HepG2 (cell line): ENCODE data around the gene CTLA4. TPM values are rescaled to one million over a fixed set of nuclear protein-coding genes. Genes with fewer than 3 reads are reported as not detected.

Experiments
- ATAC-seq: fragments of 200-7000 bp; cut with Tn5 transposase; 3 replicates; pipeline ENCODE4 v1.9.1; 2020; ENCODE audit warnings: mild to moderate bottlenecking, moderate library complexity
- BruUV-seq: library from RNA; stranded (reverse); fragments of 400-500 nt; replicated peaks from 2 replicates; lab custom pipeline; 2021; lab: Mats Ljungman, UMichigan
- CTCF ChIA-PET: fragments of 300-600 bp; formaldehyde crosslinking; extraction: SDS; loops from one replicate; lab custom pipeline; 2021; ENCODE audit warnings: low total read pairs, inconsistent platforms, low intra/inter-chr PET ratio; lab: Yijun Ruan, JAX
- POLR2A ChIA-PET: fragments of 350-600 bp; sonication (Branson Sonifier 250); formaldehyde crosslinking; loops from one replicate; lab custom pipeline; 2020; ENCODE audit warnings: antibody characterized with exemption, inconsistent platforms; lab: Yijun Ruan, JAX
- DNase-seq: peaks from one replicate; pipeline ENCODE4 v3.0.0-alpha.2; 2015; ENCODE audit warnings: low spot score
- FAIRE-seq: peaks from 3 replicates; lab custom pipeline; 2011; peaks lifted over from hg19 to GRCh38; lab: Jason Lieb, UNC
- H2AFZ ChIP-seq: one replicate; pipeline ENCODE4 v1.6.1; 2011; ENCODE audit warnings: low read length, inconsistent platforms
- H3K27ac ChIP-seq: fragments of 300-600 bp; 3 replicates; pipeline ENCODE4 v1.8.0; 2011; ENCODE audit warnings: mixed run types, mild to moderate bottlenecking, mixed read lengths, low read length, inconsistent platforms; ENCODE audit not compliant: insufficient read depth; ENCODE audit errors: extremely low read length
- H3K27me3 ChIP-seq, 2 experiments: fragments of 200-600 bp in 1 of 2; 2 replicates in 1 of 2; 3 replicates in 1 of 2; pipeline versions ENCODE4 v1.6.0 to v1.8.0; 2011; ENCODE audit warnings: low read length in 2 of 2, mild to moderate bottlenecking in 2 of 2, moderate library complexity in 2 of 2, inconsistent platforms in 1 of 2; ENCODE audit not compliant: insufficient read depth in 2 of 2, control insufficient read depth in 1 of 2
- H3K36me3 ChIP-seq, 2 experiments: fragments of 200-600 bp in 1 of 2; replicated peaks in 1 of 2; 2 replicates in 1 of 2; 3 replicates in 1 of 2; pipeline versions ENCODE4 v1.5.1 to v1.8.0; 2011; ENCODE audit warnings: low read length in 2 of 2, inconsistent platforms in 1 of 2; ENCODE audit not compliant: insufficient read depth in 2 of 2, control insufficient read depth in 1 of 2
- H3K4me1 ChIP-seq: 2 replicates; pipeline ENCODE4 v1.5.1; 2012; ENCODE audit warnings: low read length, inconsistent platforms; ENCODE audit not compliant: insufficient read depth
- H3K4me2 ChIP-seq: 2 replicates; pipeline ENCODE4 v1.6.0; 2011; ENCODE audit warnings: low read depth, low read length, inconsistent platforms
- H3K4me3 ChIP-seq, 3 experiments: fragments of 200-600 bp in 1 of 3; sonication (generic), shearing (Covaris generic) in 1 of 3; replicated peaks in 1 of 3; 2 replicates each; pipeline ENCODE4 v1.5.1; 2011 to 2016; ENCODE audit warnings: low read length in 3 of 3, inconsistent platforms in 2 of 3, low read depth in 2 of 3, mild to moderate bottlenecking in 2 of 3, control low read depth in 1 of 3, mixed read lengths in 1 of 3; ENCODE audit not compliant: insufficient read depth in 1 of 3
- H3K79me2 ChIP-seq: one replicate; pipeline ENCODE4 v1.6.1; 2011; ENCODE audit warnings: low read length, inconsistent platforms; ENCODE audit not compliant: insufficient read depth
- H3K9ac ChIP-seq: 2 replicates; pipeline ENCODE4 v1.6.0; 2011; ENCODE audit warnings: mild to moderate bottlenecking, low read depth, low read length, inconsistent platforms; ENCODE audit not compliant: insufficient read depth
- H3K9me3 ChIP-seq: 2 replicates; pipeline ENCODE4 v1.5.1; 2012; ENCODE audit warnings: mild to moderate bottlenecking, low read length
- H4K20me1 ChIP-seq: 2 replicates; pipeline ENCODE4 v1.6.0; 2011; ENCODE audit warnings: inconsistent platforms, mild to moderate bottlenecking, low read length, moderate library complexity; ENCODE audit not compliant: insufficient read depth
- AKAP8 ChIP-seq: sonication (generic); formaldehyde crosslinking; IDR thresholded peaks from 2 replicates; pipeline ENCODE4 v1.5.1; 2020; ENCODE audit warnings: mild to moderate bottlenecking, missing genetic modification reagents
- DR1 ChIP-seq: sonication (generic); formaldehyde crosslinking; IDR thresholded peaks from 2 replicates; pipeline ENCODE4 v1.8.0; 2021; ENCODE audit warnings: mild to moderate bottlenecking, missing genetic modification reagents, inconsistent platforms
- ELK4 ChIP-seq: sonication (generic); formaldehyde crosslinking; IDR thresholded peaks from 2 replicates; pipeline ENCODE4 v1.9.0; 2021; ENCODE audit warnings: missing genetic modification reagents, borderline replicate concordance
- FOXA1 ChIP-seq, 2 experiments: fragments of 450-650 bp in 1 of 2; sonication (generic) in 1 of 2; formaldehyde crosslinking in 1 of 2; IDR thresholded peaks; 2 replicates each; pipeline versions ENCODE4 v1.4.0 to v1.6.1; 2016 to 2020; ENCODE audit warnings: missing genetic modification reagents in 1 of 2
- KLF15 ChIP-seq: sonication (generic); formaldehyde crosslinking; IDR thresholded peaks from 2 replicates; pipeline ENCODE4 v1.8.1; 2023; ENCODE audit warnings: borderline replicate concordance, mild to moderate bottlenecking, inconsistent platforms, missing genetic modification reagents, mixed read lengths
- MAFG ChIP-seq: sonication (generic); formaldehyde crosslinking; IDR thresholded peaks from 2 replicates; pipeline ENCODE4 v1.5.1; 2020; ENCODE audit warnings: mild to moderate bottlenecking, missing genetic modification reagents
- NFE2L1 ChIP-seq: sonication (generic); formaldehyde crosslinking; IDR thresholded peaks from 2 replicates; pipeline ENCODE4 v1.4.0; 2020; ENCODE audit warnings: missing genetic modification reagents, mild to moderate bottlenecking, borderline replicate concordance
- REPIN1 ChIP-seq: sonication (generic); formaldehyde crosslinking; IDR thresholded peaks from 2 replicates; pipeline ENCODE4 v1.8.0; 2022; ENCODE audit warnings: missing genetic modification reagents, low read depth, mild to moderate bottlenecking, borderline replicate concordance
- ZNF687 ChIP-seq: sonication (generic); formaldehyde crosslinking; IDR thresholded peaks from 2 replicates; pipeline ENCODE4 v1.5.1; 2020; ENCODE audit warnings: mild to moderate bottlenecking, missing genetic modification reagents, moderate library complexity
- ZNF83 ChIP-seq: sonication (generic); formaldehyde crosslinking; IDR thresholded peaks from 2 replicates; pipeline ENCODE4 v1.4.0; 2020; ENCODE audit warnings: missing genetic modification reagents, mild to moderate bottlenecking, borderline replicate concordance
- WGBS: methylation state at CpG from one replicate; pipeline ENCODE4 v1.1.6; 2017; ENCODE audit warnings: low lambda C conversion rate; 5-methylcytosine and 5-hydroxymethylcytosine counted together
- in situ Hi-C: cut with HindIII; loops from 2 replicates; pipeline ENCODE4 v1.10.0; 2017; ENCODE audit warnings: low pct_unique_long_range_greater_than_20kb; ENCODE audit not compliant: extremely low pct_ligation_motif_present
- intact Hi-C: fragments of 100-400 bp; cut with micrococcal nuclease; formaldehyde crosslinking; loops from one replicate; pipeline ENCODE4 v1.10.0; 2022; ENCODE audit not compliant: unreplicated experiment
- polyA plus RNA-seq, 8 experiments: library from polyadenylated mRNA; depleted of rRNA in 3 of 8; stranded (reverse) in 7 of 8; unstranded in 1 of 8; fragments of >200 nt; fragmentation: Illumina TruSeq in 4 of 8; extraction: Trizol in 4 of 8; gene quantifications; 2 replicates each; pipeline versions ENCODE4 v1.2.1 to v1.2.3, GENCODE V29; 2011 to 2016; ENCODE audit warnings: low read depth in 4 of 8, missing spikeins in 1 of 8, mixed read lengths in 1 of 8; ENCODE audit not compliant: insufficient read depth in 1 of 8
- total RNA-seq, 5 experiments: library from RNA; depleted of rRNA; stranded (reverse); fragments of >200 nt; fragmentation: Illumina TruSeq; extraction: Trizol; gene quantifications; 2 replicates each; pipeline ENCODE4 v1.2.3, GENCODE V29; 2016; ENCODE audit warnings: low read depth in 1 of 5
- TF ChIP-seq, protein P1 (sequence below): sonication (generic); formaldehyde crosslinking; IDR thresholded peaks from 2 replicates; pipeline ENCODE4 v1.5.0; 2020; ENCODE audit warnings: missing genetic modification reagents, mild to moderate bottlenecking, borderline replicate concordance

The CTLA4 gene
- total and polyA plus RNA-seq, 2 of the 13 experiments (the other 11 are each of a cell fraction or from before 2014, with no cell fraction given) = 0.16 TPM; not detected in 1

- H4K20me1 ChIP-seq = no peaks in the 10 kb centered on the region
- no peaks in the 10 kb centered on the region for H3K9me3 ChIP-seq
- DNase-seq (no peak), FAIRE-seq (no peak), ATAC-seq (no peak)
- in situ Hi-C loops (no loop called here), intact Hi-C loops (no loop called here)
- WGBS = 16% methylated on average over 5 of the region's 5 CpGs
- peaks cover 2 to 12% of the 10 kb centered on the region in 2 experiments; a peak in 2 of 5 replicates for H3K27me3 ChIP-seq
- POLR2A ChIA-PET = no interaction called here
- TF ChIP-seq ZNF83 = no peak
- TF ChIP-seq REPIN1 (CRISPR knock-in tag) = no peak
- no peak for TF ChIP-seq FOXA1 (IDR thresholded peaks at IDR 0.05)
- no peak for TF ChIP-seq FOXA1 (CRISPR knock-in tag; IDR thresholded peaks at IDR 0.05)
- TF ChIP-seq DR1 = no peak
- TF ChIP-seq ZNF687 (CRISPR knock-in tag) = no peak
- TF ChIP-seq, protein P1, sequence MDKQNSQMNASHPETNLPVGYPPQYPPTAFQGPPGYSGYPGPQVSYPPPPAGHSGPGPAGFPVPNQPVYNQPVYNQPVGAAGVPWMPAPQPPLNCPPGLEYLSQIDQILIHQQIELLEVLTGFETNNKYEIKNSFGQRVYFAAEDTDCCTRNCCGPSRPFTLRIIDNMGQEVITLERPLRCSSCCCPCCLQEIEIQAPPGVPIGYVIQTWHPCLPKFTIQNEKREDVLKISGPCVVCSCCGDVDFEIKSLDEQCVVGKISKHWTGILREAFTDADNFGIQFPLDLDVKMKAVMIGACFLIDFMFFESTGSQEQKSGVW (CRISPR knock-in tag) = no peak
- TF ChIP-seq ELK4 = no peak
- no peak for TF ChIP-seq AKAP8
- TF ChIP-seq MAFG (CRISPR knock-in tag) = no peak
- TF ChIP-seq NFE2L1 (CRISPR knock-in tag) = no peak
- no peak for TF ChIP-seq KLF15
- no peak overlapping the region for H3K9ac ChIP-seq
- CTCF ChIA-PET = no interaction called here
- no peaks in the 10 kb centered on the region for H3K36me3 ChIP-seq
- H3K4me3 ChIP-seq = no peak overlapping the region
- no peaks in the 10 kb centered on the region for H3K4me1 ChIP-seq
- no peak overlapping the region for H3K4me2 ChIP-seq
- H2AFZ ChIP-seq = no peak overlapping the region
- H3K27ac ChIP-seq = no peak overlapping the region
- BruUV-seq = no TSS peak
- no peaks in the 10 kb centered on the region for H3K79me2 ChIP-seq
Observed at GRCh38 chr2:203842373-203842772, 25.2 kb upstream of the CTLA4 start.
